Hematopoietic multipotent progenitor cell (in vitro differentiated cells): ENCODE data around the gene CHI3L1. TPM values are rescaled to one million over a fixed set of nuclear protein-coding genes. Genes with fewer than 3 reads are reported as not detected.

Source experiments
- DNase-seq, 3 donors: peaks; one replicate each; pipeline ENCODE4 v3.0.0-alpha.2; 2011 to 2015; ENCODE audit warnings: low read depth in 2 of 3, low spot score in 2 of 3
- total RNA-seq: library from RNA; depleted of rRNA; stranded (reverse); fragments of >200 nt; gene quantifications from one replicate; pipeline ENCODE4 v1.2.3, GENCODE V29; 2012

The CHI3L1 gene
- total RNA-seq, 1 donor = 0.81 TPM

DNA sequence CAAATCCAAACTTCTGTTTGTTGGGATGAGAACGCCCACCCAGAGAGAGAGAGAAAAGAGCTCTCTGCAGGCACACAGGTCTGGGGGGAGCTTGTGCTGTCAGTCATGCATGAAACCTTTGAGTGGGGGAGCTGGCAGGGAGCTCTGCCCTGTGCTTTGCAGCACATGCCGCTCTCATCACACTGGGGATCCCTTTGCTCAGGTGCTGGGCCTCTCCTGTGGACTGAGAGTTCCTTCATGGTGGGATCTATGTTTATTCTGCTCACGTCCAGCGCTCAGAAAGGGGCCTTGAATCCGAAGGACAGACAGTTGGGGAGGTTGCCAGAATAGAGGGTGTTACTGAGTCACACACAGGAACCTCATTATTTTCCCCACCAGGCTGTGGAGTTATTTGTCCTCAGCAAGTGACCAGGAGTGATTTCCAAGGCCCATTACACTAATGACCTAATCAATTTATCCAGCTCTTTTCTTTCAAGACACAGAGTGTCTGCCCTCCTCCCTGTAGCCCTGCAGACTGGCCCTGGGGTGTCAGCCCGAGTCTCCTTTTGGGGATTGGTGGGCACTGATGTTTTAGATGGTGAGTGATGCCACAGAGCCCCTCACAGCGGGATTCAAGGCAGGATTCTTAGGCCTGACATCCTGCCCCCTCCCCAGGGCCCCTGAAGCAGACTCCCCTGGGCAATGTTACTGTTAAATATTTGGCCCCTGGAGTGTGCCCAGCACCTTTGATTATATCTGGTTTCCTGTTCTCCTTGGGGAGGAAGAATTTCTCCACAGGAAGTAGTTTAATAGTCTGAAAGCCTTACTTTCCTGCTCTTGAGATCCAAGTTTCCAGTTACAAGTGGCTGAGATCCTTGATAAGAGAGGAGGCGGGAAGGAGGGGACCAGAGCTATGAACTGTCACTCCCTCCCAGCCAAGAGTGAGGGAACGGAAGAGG, 33.2 kb downstream of the CHI3L1 start:
- DNase-seq = no peak

DNA sequence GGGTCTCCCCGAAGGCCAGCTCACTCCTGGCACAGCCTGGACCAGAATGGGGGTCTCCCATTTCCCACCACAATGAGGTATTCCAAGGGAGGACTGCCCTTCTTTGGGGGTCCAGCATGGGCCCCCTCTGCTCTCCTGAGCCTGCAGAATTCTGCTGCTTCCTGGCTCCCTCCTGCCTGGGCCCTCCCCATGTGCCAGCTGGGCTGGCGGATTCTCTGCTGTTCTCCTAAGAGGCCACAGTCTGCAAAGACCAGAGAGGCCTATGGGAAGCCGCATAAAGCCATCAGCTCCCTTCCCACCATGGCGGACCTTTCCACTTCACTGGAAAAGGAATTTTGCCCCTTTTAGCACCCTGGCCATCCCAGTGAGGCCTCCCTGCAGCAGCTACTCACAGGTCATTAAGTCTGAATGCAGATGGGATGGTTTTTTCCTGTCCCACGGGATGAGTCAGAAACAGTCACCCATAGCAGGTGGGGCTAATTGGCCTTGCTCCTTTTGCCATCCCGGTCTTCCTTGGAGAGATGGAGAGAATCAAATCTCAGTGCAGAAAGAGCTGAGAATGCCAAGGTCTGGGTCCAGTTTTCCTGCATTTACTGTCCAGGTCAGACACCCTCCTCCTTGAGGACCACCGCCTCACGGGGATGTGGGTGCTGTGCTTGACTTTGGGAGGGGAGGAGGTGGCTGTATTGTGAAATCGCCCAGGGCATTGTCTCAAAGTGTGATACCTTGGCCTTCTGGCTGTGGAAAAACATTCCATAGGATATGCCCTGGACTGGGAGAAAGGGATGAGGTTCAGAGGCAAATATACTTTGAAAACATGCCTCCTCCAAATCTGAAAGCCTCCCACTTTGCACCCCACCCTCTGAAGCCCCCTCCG, 34.1 kb downstream of the CHI3L1 start:
- DNase-seq = no peak

DNA sequence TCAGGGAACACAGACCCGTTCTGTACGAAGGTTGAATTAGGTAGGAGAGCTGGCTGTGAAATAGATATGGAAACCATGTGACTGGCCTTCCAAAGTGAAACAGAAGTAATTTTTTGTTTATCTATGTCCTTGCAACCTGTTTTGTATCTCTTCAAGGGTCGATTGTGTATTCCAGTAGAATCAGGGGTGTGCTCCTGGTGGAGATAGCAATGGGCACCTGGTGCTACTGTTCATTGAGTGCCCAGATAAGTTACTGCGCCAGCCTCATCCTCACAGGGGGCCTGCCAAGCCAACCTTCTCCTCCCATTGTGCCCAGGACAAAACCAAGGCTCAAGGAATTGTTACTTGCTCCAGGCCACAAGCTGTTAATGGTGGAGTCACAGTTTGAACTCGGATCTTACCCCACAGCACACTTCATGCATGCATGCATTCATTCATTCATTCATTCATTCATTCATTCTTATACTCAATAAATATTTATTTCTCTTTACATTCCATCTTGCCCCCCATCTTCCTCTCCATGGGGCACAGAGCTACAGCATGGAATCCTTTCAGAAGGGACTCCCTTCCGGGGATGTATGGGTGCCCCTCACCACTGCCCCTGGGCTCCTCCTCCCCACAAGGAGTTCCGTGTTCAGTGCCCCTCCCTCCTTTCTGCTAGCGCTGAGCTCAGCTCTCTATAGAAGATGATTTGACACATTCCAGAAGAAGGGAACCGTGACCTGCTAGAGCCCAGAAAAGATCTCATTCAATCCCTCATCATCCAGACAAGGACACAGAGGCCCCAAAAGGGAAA, 34.9 kb downstream of the CHI3L1 start:
- DNase-seq = no peak

DNA sequence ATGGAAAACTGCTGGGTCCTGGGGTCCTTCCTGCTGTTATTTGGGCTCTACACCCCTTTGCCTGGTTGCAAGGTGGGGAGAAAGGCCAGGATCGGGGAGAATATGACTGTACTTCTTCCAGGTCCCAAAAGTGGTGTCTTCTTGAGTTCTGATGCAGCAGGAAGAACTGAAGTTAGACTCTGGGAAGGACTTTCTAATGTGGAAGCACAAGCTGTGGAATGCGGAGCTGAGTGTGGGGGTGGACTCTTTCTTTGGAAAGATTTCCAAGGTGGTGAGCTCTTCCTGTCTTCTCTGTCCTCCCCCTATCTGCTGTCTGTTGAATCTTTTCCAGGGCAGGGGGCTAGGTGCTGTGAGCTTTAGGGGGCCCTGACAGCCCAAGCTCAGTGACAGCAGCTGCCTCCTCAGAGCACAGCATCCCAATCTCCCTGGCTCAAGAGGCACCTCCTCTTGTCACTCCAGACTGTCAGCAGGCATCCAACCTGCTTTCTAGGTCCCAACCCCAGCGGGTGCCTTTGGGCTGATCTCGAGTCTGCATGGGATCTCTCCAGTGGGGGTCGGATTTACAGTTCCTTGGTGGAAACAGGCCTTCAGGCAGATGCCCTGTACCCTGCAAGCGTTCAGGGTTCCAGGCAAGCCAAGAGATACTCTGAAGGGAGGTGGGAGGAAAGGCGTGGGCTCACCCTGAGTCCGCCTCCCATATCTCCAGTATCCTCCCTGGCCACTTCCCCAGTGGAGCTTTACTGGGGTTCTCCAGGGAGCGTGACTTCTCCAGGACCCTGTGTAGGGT, 35.8 kb downstream of the CHI3L1 start:
- DNase-seq = no peak

DNA sequence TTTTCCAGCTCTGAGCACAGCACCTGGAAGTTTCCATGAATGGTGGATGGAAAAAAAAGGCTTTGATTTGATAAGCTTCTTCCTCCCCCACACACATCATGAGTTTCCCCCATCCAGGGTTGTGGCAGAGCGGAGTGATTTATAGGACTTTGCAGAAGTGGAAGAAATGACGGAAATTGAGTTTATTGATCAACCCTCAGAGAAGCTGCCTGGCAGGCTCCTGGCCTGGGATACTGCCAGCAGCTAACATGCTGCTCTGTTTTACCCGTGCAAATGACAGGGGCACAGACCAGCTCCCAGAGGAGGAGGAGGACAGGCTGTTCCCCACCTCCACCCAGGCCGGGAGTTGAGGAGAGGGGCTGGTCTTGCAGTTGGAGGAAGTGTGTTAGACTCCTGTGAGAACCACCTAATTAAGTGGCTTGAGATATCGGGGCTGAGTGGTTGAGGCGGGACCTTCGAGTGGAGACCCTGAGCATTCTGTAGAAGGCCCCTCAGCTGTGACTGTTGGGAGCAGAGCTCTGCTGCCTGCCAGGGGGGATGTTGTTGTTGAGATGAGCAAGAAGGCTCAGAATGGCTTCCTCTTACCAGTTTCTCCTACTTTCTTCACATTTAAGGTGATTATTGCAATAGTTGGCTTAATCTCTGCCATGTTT, 37.2 kb downstream of the CHI3L1 start:
- DNase-seq = no peak

DNA sequence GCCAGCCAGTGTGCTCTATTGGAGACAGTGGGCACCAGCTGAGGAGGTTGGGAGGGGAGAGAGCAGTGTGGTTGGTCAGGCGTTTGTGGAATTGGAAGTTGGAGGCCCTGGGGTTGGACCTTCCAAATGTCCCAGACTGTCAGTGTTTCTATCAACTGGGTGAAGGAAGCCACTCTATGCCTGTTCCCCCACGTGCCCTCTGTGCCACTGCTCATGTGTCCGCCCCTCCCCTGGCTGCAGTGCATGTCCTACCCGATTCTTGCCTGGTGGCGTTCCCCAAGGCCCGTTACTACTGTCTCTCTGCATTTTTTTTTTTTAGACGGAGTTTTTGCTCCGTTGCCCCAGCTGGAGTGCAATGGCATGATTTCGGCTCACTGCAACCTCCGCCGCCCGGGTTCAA, 37.9 kb downstream of the CHI3L1 start:
- DNase-seq = no peak

DNA sequence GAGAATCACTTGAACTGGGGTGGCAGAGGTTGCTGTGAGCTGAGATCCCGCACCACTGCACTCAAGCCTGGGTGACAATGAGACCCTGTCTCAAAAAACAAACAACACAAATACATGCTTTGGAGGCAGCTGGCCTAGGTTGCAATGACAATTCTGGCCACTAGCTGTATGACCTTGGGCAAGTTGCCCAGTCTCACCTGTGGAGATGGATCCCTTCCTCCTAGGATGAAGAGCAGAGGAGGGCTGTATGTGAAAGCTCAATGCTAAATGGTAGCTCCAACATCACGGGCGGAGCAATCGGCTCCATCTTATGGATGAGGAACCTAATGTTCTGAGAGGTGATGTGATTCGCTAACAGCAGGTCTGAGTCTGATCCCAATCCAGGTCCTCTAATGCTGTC, 38.4 kb downstream of the CHI3L1 start:
- no peak for DNase-seq

DNA sequence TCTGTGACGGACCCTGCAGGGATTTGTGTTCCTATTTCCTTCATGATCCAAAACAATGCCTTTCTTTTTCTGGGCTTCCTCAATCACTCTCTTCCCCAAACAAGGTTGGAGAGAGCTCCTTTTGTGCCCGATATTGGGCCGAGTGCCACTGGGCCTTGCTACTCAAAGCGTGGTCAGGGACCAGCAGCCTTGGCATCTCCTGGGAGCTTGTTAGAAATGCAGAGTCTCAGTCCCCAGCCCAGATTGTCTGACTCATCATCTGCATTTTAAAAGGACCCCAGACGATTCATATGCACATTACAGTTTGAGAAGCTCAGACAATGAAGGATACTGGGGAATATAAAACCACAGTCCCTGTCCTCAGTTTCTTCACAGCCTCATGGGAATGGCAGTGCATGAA, 39.1 kb downstream of the CHI3L1 start:
- no peak for DNase-seq

DNA sequence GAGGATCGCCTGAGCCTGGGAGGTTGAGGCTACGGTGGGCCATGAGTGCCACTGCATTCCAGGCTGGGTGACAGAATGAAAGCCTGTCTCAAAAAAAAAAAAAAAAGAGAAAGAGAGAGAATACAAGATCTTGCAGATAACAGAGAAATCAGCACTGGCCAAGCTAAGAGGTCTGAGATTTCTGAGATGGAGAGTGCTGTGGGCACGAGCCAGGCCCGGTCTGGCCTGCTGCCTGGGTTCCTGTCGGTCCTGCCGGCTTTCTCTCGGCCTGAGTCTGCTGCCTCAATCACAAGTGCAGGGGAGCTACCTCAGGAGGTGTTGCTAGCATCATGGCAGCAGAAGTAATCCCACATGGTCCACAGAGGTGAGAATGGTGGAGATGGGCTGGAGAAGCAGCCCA, 40.0 kb downstream of the CHI3L1 start:
- no peak for DNase-seq

DNA sequence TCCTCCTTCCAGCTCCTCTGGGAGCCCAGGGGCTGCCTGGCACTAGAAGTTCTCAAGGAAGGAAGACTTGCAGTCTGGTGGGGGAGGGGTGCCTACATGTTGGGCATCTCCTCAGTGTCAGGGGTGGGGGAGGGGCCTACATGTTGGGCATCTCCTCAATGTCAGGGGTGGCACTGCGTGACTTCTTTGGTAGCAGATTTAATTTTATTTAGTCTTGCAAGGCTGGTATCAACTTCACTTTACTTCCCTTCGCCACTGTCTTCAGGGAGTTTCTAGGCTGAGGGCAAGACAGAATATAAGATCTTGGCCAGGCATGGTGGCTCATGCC, 40.5 kb downstream of the CHI3L1 start:
- DNase-seq = no peak

DNA sequence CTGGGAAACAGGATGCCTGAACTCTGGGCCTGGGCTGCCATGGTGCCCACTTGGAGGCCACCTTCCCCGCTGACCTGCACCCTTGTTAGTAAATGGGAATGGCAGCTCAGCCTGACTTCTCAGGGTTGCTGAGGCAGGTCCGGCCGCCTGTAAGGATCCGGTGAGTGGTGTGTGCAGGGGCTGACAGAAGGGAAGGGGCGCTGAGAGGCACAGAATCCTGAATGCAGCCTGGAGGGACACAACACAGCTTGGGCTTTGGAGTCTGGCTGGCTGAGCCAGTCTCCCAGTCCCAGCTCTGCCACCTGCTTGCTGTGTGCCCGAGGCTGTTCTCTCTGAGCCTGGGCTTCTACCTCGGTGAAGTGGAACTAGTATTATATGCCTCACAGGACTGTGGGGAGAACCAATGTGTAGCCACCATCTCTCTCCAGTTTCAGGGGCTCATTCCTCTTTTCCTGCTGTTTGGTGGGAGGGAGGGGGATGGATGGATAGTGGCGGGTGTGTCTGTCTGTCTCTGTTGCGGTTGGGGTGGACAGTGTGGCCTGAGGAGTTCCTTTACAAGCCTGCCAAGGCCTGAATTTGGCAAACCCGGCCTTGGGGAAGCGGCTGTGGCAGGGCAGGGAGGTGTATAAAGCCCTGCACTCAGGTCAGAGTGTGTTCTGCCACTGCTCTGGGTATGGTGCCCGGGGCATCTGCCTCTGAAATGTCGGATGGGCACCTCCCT, 41.0 kb downstream of the CHI3L1 start:
- no peak for DNase-seq

DNA sequence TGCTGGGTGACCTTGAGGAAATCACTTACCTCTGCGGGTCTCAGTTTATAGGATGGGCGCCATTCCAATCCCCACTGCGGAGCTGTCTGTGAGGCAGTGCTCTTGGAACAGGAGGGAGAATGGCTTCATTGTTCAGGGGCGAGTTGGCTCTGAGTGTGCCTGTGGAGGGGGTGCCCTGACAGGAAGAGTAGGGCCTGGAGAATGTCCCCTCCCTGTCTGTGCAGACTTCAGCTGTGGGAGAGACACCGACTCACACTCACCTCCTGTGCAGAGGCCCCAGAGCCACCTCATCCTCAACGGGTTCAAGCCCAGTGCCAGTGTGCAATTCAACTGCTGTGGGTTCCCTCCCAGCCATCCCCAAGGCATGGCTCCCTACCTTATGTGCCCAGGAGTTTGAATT, 41.8 kb downstream of the CHI3L1 start:
- DNase-seq = no peak

DNA sequence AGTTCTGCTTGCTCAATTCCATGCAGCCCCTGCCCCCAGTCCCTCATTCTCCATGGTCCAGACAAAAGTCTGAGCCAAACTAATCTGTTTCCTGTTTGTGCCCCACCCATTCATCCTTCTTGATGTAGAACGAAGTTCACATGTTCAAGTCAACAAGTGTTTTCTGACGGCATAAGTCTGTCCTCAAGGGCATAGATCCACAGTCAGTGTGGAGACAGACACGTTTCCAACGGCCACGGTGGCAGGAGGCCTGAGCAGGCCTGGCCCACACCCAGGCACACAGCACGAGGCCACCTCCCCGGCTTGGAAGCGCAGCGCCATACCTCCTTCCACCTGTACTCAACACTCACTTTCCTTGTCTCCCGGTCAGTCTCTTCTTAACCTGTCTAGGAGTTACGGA, 42.9 kb downstream of the CHI3L1 start:
- no peak for DNase-seq

DNA sequence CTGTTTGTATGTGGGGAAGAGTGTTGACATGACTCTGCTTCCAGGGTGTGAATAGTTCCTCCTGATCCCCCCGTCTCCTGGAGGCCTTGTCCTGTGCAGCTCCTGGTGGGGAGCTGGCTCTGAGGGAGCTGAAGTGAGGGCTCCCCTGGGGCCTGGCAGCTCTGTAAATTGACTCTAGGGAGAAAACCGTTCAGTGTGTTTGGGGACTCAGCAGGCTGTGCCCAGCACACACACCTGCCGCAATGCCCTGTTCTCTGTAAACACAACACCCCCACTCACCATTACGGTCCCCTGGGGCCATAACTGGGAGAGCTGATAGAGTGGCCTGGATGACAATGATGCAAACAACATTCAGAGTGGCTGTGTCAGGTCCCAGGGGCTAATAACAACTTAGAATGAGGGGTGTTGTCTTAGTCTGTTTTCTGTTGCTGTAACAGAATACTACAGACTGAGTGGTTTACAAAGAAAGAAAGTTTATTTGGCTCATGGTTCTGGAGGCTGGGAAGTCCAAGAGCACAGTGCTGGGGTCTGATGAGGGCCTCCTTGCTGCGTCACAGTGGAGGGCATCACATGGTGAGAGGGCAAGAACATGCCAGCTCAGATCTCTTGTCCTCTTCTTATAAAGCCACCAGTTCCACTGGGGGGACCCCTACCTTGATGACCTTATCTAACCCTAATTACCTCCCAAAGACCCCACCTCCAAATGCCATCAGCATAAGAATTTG, 43.7 kb downstream of the CHI3L1 start:
- no peak for DNase-seq

DNA sequence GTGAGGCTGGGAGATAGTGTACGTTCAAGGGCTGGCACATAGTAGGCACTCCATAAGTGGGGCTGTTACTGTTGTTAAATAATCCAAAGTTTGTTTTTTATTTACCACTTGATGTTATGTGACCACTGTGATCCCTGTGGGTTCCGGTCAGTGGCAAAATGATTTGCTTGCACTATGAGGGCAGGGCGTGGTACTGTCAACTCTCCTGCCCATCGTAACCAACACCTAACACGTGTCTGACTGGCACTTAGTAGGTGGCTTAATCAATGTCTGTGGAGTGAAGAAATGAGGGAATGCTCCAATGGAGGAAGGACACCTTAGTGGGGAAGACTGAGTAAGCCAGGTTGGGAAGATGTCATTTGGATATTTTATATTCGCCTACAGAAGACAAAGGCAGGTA, 44.4 kb downstream of the CHI3L1 start:
- no peak for DNase-seq

DNA sequence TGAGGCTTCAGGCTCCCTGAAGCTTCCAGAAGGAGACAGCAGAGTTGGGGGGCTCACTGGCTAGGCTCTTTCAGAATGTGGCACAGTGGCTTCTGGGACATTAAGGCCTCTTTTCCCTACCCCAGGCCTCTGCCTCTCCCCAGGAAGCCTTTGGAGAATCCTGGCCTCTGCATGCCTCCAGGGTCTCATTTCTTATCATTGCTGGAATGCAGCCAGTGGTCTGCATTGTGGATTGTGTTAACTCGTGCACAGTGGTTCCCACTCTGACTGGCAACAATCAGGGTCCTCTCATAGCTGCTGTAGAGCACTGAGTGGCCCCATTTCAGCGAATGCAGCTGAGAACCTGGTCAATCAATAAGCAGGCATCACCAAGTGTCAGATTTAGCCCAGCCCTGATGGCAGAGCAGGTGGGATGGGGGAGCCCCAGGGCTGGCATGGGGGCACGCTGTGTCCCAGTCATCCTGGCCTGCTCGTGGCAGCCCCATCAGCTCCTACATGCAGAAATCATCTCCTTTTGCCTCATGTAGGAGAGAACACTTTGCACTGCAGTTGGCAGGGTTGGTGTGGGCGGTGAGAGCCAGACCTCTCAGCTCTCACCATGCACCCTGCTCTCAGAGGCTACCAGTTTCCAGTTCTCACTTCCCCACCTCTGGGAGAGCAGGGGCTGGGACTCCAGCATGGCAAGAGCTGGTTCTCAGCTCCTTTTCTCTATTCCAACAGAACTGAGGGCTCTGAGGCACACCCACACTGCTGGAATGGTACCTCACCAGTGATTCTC, 45.6 kb downstream of the CHI3L1 start:
- no peak for DNase-seq

DNA sequence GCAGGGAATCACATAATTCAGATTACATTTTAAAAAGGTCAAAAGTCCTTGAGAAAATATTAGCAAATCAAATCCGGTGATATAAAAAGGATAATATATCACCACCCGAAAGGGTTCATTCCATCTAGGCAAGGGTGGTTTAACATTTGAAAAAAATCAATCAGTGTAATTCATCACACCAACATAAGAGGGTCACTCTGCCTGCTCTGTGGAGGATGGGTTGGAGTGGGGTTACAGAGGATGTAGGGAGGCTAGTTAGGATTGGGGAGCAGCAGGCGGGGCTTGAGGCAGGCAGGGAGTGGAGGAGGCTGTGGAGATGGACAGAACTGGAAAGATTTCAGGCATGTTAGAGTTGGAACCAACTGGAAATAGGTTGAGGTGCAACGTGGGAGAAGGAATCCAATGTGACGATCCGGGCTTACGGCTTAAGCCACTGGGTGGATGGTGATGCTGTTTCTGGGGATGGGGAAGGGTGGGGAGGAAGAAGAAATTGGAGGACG, 46.5 kb downstream of the CHI3L1 start:
- DNase-seq = no peak

DNA sequence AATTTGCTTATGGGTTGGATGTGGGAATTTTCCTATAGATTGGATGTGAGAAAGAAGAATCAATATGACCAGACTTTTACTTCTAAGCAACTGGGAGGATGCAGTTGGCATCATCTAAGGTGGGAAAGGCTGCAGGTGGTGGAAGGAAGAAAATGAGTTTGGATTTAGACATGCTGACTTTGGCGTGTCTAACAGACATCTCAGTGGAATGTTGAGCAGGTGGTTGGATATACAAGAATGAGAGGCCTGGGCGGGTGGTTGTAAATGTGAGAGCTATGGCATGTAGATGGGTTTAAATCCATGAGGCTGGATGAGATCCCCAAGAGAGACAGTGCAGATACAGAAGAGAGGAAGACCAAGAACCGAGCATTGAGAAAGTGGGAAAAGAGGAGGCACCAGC, 48.4 kb downstream of the CHI3L1 start:
- DNase-seq = no peak
